ENCODE measurements around the gene IGFBP4.

IGFBP4 gene

DNA sequence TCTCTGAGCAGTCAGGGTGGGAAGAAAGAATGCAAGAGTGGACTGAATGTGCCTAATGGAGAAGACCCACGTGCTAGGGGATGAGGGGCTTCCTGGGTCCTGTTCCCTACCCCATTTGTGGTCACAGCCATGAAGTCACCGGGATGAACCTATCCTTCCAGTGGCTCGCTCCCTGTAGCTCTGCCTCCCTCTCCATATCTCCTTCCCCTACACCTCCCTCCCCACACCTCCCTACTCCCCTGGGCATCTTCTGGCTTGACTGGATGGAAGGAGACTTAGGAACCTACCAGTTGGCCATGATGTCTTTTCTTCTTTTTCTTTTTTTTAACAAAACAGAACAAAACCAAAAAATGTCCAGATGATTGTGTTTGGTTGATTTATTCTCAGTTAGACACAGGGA, 14.1 kb downstream of the IGFBP4 start:
- no peak for TF ChIP-seq CTCF (IDR thresholded peaks at IDR 0.05; ENCODE audit: low read depth, low read length)
- no peak overlapping the region for H3K4me3 ChIP-seq (ENCODE audit: low read depth, low read length)

DNA sequence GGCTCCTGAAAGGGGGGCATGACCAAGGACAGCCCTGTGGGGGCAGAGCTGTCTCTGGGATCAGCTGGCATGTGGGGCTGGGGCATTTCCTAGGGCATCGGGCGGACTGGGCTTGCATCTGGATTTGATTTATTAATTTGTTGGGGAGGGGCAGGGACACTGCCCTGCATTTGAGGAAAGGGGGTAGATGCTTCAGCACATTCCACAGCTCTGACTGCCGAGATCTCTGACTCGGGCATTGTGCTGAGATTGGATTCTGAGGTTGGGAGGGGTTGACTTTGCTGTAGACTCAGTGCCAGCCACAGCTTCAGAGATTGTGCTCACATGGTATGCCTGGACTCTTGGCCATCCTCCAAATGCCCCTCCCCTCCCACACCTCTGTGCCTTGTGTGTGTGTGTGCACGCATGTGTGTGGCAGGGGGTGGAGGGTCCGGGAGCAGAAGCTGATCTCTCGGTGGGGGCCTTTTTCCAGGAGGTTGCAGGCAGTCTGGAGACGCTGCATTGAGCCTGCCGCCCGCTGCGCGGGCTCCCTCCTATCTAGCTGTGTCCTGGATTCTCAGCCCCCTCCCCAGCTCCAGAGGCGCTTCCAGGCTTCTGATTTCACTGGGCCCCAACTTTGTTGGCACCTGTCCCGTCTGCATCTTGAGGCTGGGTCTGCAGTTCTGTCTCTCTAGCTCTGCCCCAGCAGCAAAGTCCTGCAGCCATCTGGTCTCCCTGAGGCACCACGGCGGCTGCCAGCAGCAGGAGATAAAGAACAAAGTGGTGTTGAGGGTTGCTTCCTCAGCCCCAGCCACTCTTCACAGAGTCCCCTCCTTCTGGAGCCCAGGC, 14.9 kb downstream of the IGFBP4 start:
- no peak for TF ChIP-seq CTCF (IDR thresholded peaks at IDR 0.05; ENCODE audit: low read depth, low read length)
- no peak overlapping the region for H3K4me3 ChIP-seq (ENCODE audit: low read depth, low read length)

- TF ChIP-seq CTCF (IDR thresholded peaks at IDR 0.05; ENCODE audit: low read depth, low read length): no peak
- H3K4me3 ChIP-seq (ENCODE audit: low read depth, low read length): no peak overlapping the region
Measured at GRCh38 chr17:40458851-40459482, 15.7 kb downstream of the IGFBP4 start.

DNA sequence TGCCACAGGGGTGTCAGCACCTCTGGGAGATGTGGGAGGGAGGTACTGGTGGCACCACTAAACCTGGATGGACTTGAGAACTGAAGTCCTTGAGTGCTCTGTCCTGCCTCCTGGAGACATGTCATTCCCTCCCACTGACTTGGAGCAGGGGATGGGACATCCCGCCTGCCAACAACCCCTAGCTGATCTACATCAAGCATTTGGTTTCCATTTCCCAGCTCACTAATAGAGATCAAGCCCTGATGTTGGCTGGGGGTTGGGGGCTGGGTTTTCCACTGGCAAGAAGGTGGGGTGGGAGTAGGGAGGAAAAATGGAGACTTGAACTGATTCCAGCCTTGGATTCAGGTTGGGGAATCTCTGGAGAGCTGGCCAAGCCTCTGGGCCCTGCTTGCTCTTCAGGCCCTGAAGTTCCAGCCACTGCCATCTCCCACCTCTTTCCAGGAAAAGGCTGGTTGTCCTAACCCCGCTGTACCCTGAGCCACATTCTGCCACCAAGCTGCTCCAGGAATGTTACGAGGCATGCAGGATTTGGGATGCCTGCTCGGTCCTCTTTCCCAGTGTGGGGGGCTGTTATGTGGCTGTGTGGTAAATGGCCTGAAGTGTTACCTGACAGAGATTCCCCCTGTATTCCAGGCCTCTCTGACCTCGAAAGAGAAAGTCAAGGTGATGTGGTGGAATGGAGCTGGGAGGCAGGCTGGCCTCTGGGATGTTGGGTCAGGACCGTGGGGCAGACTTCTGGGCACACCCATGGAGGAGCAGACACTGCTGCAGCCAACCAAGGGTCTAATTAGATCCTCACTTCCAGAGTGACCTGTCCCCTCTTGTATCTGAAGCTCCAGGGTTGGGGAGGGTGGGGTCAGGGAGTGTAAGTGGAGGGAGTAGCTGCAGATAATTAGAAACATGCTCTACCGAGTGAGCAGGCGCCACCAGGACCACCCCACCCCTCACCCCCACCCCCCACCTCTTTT, 16.7 kb downstream of the IGFBP4 start:
- no peak for TF ChIP-seq CTCF (IDR thresholded peaks at IDR 0.05; ENCODE audit: low read depth, low read length)
- no peak overlapping the region for H3K4me3 ChIP-seq (ENCODE audit: low read depth, low read length)

DNA sequence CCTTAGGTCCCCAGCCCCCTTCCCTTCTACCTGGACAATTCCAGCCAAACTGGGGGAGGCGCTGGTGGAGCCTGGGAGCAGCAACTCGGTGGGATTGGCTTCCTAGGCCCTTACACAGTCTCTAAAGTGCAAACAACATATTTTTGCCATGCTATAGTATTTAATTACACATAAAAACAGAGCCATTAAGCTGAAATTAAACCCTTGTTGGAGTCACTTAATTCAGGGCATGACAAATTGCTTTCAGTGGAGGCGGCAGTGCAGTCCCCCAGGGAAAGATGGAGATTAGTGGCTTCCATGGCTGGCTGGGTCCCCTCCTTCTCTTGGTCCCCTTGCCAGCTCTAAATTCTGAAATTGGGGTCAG, 17.3 kb downstream of the IGFBP4 start:
- TF ChIP-seq CTCF (IDR thresholded peaks at IDR 0.05; ENCODE audit: low read depth, low read length): no peak
- no peak overlapping the region for H3K4me3 ChIP-seq (ENCODE audit: low read depth, low read length)

DNA sequence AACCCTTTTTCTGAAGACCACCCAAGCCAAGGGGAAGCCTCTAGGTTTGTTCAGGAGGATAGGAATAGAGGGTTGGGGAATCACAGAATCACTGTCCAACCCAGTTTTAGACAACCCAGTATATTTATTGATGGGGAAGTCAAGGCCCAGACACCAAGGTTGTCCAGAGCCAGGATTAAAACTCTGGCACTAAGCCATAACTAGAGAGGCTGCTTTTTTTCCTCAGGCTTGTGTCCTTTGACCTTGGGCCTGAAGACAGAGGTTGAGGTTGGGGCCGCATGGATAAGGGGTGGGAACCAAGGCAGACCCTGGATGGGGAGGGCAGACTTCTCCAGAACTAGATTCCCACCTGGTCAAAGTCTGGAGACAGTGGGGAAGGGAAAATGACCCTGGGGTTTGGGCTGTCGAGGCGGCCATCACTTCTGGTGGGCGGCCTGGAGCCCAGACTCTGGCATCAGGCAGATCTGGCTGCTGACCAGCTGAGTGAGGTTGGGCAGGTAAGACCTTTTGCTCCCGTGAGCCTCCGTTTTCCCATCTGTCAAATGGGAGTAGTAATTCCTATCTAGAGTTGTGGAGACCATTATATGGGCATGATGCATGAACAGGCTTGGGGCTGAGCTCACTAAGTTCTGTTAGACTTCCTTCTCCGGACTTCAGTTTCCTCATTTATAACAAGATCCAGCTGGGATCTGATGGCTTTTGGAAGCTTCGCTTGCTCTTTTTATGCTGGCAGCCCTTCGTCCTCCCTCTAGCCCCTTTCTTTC, 17.9 kb downstream of the IGFBP4 start:
- TF ChIP-seq CTCF (IDR thresholded peaks at IDR 0.05; ENCODE audit: low read depth, low read length): no peak
- H3K4me3 ChIP-seq (ENCODE audit: low read depth, low read length): no peak overlapping the region

Data from WI38 (cell line).